ENCODE data around the gene ARL14EP.

Gene ARL14EP

GRCh38 chr11:30377347-30377746 lies 54.4 kb downstream of the ARL14EP start:
- H3K4me1 ChIP-seq (ENCODE audit: insufficient read depth, low read length), result no peaks in the 10 kb centered on the region
- H3K36me3 ChIP-seq (ENCODE audit: insufficient read depth, low read length), result no peaks in the 10 kb centered on the region; the same call in 1 of the 2 replicates
- H3K9me3 ChIP-seq (ENCODE audit: control insufficient read depth, insufficient read depth, low read length), result no peaks in the 10 kb centered on the region
- H3K9ac ChIP-seq (ENCODE audit: low read depth, low read length), result no peak overlapping the region

- Histone ChIP-seq H3K4me1 (ENCODE audit: insufficient read depth, low read length) (no peaks in the 10 kb centered on the region), H3K9me3 (ENCODE audit: control insufficient read depth, insufficient read depth, low read length) (no peaks in the 10 kb centered on the region), H3K9ac (ENCODE audit: low read depth, low read length) (no peak overlapping the region), H3K36me3 (ENCODE audit: insufficient read depth, low read length) (no peaks in the 10 kb centered on the region; the same call in 1 of the 2 replicates)
Observed at GRCh38 chr11:30380846-30381245, 57.9 kb downstream of the ARL14EP start.

- no peaks in the 10 kb centered on the region for H3K9me3 ChIP-seq (ENCODE audit: control insufficient read depth, insufficient read depth, low read length)
- no peak overlapping the region for H3K9ac ChIP-seq (ENCODE audit: low read depth, low read length)
- no peaks in the 10 kb centered on the region for H3K36me3 ChIP-seq (ENCODE audit: insufficient read depth, low read length)
- no peaks in the 10 kb centered on the region for H3K4me1 ChIP-seq (ENCODE audit: insufficient read depth, low read length)
Observed at GRCh38 chr11:30381879-30382278, 59.0 kb downstream of the ARL14EP start.
